Astrocyte (in vitro differentiated cells and primary cell): ENCODE data around the gene JMJD7. TPM values are rescaled to one million over a fixed set of nuclear protein-coding genes. Genes with fewer than 3 reads are reported as not detected.

ENCODE experiments used
- DNase-seq: peaks from one replicate; pipeline ENCODE4 v3.0.0-alpha.2; 2010; ENCODE audit warnings: low read depth
- FAIRE-seq: peaks from 2 replicates; lab custom pipeline; 2011; peaks lifted over from hg19 to GRCh38; lab: Jason Lieb, UNC
- H2AFZ ChIP-seq: 2 replicates; pipeline ENCODE4 v1.6.0; 2012; ENCODE audit warnings: low read depth, low read length, inconsistent platforms
- H3K27ac ChIP-seq: 2 replicates; pipeline ENCODE4 v1.5.1; 2011; ENCODE audit warnings: low read depth, low read length, inconsistent platforms
- H3K27me3 ChIP-seq: 2 replicates; pipeline ENCODE4 v1.6.0; 2011; ENCODE audit warnings: low read length, inconsistent platforms; ENCODE audit not compliant: insufficient read depth
- H3K36me3 ChIP-seq: 2 replicates; pipeline ENCODE4 v1.5.1; 2011; ENCODE audit warnings: low read length, inconsistent platforms; ENCODE audit not compliant: insufficient read depth
- H3K4me1 ChIP-seq: 2 replicates; pipeline ENCODE4 v1.5.1; 2011; ENCODE audit warnings: low read length, inconsistent platforms; ENCODE audit not compliant: insufficient read depth
- H3K4me2 ChIP-seq: 2 replicates; pipeline ENCODE4 v1.6.0; 2012; ENCODE audit warnings: low read length, inconsistent platforms
- H3K4me3 ChIP-seq: 2 replicates; pipeline ENCODE4 v1.5.1; 2011; ENCODE audit warnings: low read depth, mild to moderate bottlenecking, low read length, inconsistent platforms; ENCODE audit not compliant: insufficient read depth
- H3K79me2 ChIP-seq: 2 replicates; pipeline ENCODE4 v1.6.0; 2012; ENCODE audit warnings: mild to moderate bottlenecking, low read length, inconsistent platforms; ENCODE audit not compliant: insufficient read depth
- H3K9ac ChIP-seq: 2 replicates; pipeline ENCODE4 v1.6.0; 2012; ENCODE audit warnings: mild to moderate bottlenecking, low read length, inconsistent platforms
- H3K9me3 ChIP-seq: 2 replicates; pipeline ENCODE4 v1.5.1; 2012; ENCODE audit warnings: low read depth, mild to moderate bottlenecking, low read length, inconsistent platforms; ENCODE audit not compliant: insufficient read depth
- H4K20me1 ChIP-seq: 2 replicates; pipeline ENCODE4 v1.6.0; 2012; ENCODE audit warnings: low read length, inconsistent platforms; ENCODE audit not compliant: insufficient read depth
- H3K27ac Mint-ChIP-seq: one replicate; pipeline ENCODE4 v1.8.0; 2021; ENCODE audit warnings: mild to moderate bottlenecking, mixed read lengths; ENCODE audit not compliant: unreplicated experiment
- H3K27me3 Mint-ChIP-seq: one replicate; pipeline ENCODE4 v1.8.0; 2021; ENCODE audit warnings: low read depth, mixed read lengths; ENCODE audit not compliant: unreplicated experiment
- H3K36me3 Mint-ChIP-seq: one replicate; pipeline ENCODE4 v1.8.0; 2021; ENCODE audit warnings: low read depth, mixed read lengths; ENCODE audit not compliant: unreplicated experiment
- H3K4me1 Mint-ChIP-seq: one replicate; pipeline ENCODE4 v1.8.0; 2021; ENCODE audit warnings: low read depth, mixed read lengths; ENCODE audit not compliant: unreplicated experiment
- H3K4me3 Mint-ChIP-seq: one replicate; pipeline ENCODE4 v1.8.0; 2021; ENCODE audit warnings: mild to moderate bottlenecking, moderate library complexity, mixed read lengths; ENCODE audit not compliant: unreplicated experiment
- H3K9me3 Mint-ChIP-seq: one replicate; pipeline ENCODE4 v1.8.0; 2021; ENCODE audit warnings: mild to moderate bottlenecking, mixed read lengths; ENCODE audit not compliant: unreplicated experiment
- EZH2 ChIP-seq: IDR thresholded peaks from 2 replicates; pipeline ENCODE4 v1.6.1; 2012; ENCODE audit warnings: mild to moderate bottlenecking, low read length, inconsistent platforms; ENCODE audit not compliant: insufficient read depth
- total RNA-seq: library from RNA; stranded (reverse); gene quantifications from 2 replicates; pipeline ENCODE4 v1.2.1, GENCODE V29; 2021
- TF ChIP-seq, protein P1 (sequence below): IDR thresholded peaks from 2 replicates; pipeline ENCODE4 v1.5.1; 2011; ENCODE audit warnings: low read depth, mild to moderate bottlenecking, inconsistent platforms, low read length, moderate library complexity; ENCODE audit not compliant: insufficient read depth

Gene JMJD7
- total RNA-seq, 1 donor from 2014 or later = 7.6 TPM

DNA sequence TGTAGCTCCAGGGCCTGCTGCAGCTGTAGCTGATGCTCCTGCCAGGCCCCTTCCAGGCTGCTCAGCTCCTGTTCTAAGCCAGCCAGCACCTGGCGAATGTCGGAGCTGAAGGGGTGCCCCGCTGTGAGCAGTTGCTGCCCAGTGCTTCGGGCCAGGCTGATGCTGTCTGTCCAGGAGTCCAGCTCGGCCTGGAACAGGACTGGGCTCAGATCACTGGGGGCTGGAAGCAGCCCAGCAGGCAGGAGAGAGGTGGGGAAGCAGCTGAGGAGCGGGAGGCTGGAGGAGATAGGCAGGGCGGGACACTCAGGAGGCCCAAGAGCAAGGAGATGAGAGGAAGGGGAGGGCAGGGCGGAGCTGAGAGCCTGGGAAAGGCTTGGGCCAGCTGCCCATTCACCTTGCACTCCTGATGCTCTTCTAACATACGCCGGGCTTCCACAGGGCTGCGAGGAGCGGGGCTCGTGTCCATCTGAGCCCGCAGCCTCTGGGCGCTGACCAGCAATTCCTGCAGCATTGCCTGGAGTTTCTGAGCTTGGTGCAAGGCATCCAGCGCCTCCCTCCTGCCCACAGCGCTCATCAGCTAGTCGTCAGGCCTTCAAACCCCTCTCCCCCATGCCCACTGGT, 34.0 kb downstream of the JMJD7 start:
- H3K9me3 Mint-ChIP-seq = no peaks in the 10 kb centered on the region
- Histone ChIP-seq H3K9me3 (no peaks in the 10 kb centered on the region), H3K27ac (no peak overlapping the region), H3K4me1 (no peaks in the 10 kb centered on the region), H2AFZ (no peak overlapping the region), H4K20me1 (no peaks in the 10 kb centered on the region), H3K9ac (no peak overlapping the region), H3K4me2 (no peak overlapping the region), H3K27me3 (no peaks in the 10 kb centered on the region), H3K36me3 (no peaks in the 10 kb centered on the region), H3K79me2 (no peaks in the 10 kb centered on the region), H3K4me3 (no peak overlapping the region)
- peaks cover 10% of the 10 kb centered on the region for H3K36me3 Mint-ChIP-seq
- TF ChIP-seq, protein P1, sequence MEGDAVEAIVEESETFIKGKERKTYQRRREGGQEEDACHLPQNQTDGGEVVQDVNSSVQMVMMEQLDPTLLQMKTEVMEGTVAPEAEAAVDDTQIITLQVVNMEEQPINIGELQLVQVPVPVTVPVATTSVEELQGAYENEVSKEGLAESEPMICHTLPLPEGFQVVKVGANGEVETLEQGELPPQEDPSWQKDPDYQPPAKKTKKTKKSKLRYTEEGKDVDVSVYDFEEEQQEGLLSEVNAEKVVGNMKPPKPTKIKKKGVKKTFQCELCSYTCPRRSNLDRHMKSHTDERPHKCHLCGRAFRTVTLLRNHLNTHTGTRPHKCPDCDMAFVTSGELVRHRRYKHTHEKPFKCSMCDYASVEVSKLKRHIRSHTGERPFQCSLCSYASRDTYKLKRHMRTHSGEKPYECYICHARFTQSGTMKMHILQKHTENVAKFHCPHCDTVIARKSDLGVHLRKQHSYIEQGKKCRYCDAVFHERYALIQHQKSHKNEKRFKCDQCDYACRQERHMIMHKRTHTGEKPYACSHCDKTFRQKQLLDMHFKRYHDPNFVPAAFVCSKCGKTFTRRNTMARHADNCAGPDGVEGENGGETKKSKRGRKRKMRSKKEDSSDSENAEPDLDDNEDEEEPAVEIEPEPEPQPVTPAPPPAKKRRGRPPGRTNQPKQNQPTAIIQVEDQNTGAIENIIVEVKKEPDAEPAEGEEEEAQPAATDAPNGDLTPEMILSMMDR = no peak
- TF ChIP-seq EZH2 = no peak
- no peak for DNase-seq
- peaks cover 40% of the 10 kb centered on the region for H3K27me3 Mint-ChIP-seq
- FAIRE-seq = no peak
- H3K4me1 Mint-ChIP-seq = no peaks in the 10 kb centered on the region
- H3K27ac Mint-ChIP-seq = no peak overlapping the region
- H3K4me3 Mint-ChIP-seq = no peak overlapping the region

DNA sequence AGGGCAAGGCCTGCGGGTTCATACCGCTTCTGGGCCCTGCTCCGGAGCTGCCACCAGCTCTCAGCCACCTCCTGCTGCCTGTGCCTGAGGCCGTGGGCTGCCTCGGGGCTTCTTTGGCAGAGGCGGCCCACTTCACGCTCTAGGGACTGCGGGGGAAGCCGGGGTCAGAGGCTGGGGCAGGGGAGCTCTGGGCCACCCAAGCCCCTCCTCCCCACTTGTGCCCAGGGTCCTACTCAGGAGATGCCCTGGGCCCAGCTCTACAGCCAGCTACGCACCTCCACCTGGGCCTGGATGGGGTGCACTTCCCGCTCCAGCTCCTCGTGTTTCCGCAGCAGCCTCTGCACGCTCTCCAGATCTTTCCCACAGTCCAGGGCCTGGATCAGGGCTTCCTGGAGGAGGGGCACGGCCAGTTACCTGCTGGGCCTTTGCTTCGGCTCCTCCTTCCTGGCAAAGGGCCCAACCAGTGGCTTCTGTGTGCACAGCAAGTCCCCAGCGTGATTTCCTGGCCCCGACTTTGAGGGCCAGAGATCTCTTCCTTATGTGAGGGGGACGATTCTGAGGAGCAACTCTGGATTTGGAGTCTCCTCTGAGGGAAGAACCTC, 34.7 kb downstream of the JMJD7 start:
- no peak overlapping the region for H2AFZ ChIP-seq
- peaks cover 14% of the 10 kb centered on the region for H3K36me3 Mint-ChIP-seq
- TF ChIP-seq, protein P1 = no peak
- TF ChIP-seq EZH2 = no peak
- H3K4me3 Mint-ChIP-seq = no peak overlapping the region
- H3K27me3 ChIP-seq = no peaks in the 10 kb centered on the region
- peaks cover 4% of the 10 kb centered on the region for H3K9me3 Mint-ChIP-seq
- no peaks in the 10 kb centered on the region for H3K9me3 ChIP-seq
- H3K79me2 ChIP-seq = no peaks in the 10 kb centered on the region
- no peaks in the 10 kb centered on the region for H3K36me3 ChIP-seq
- no peak overlapping the region for H3K27ac ChIP-seq
- H3K4me2 ChIP-seq = no peak overlapping the region
- no peak overlapping the region for H3K27ac Mint-ChIP-seq
- no peaks in the 10 kb centered on the region for H3K4me1 Mint-ChIP-seq
- no peak overlapping the region for H3K4me3 ChIP-seq
- H3K27me3 Mint-ChIP-seq = peaks cover 46% of the 10 kb centered on the region
- no peaks in the 10 kb centered on the region for H4K20me1 ChIP-seq
- no peak overlapping the region for H3K9ac ChIP-seq
- FAIRE-seq = no peak
- no peaks in the 10 kb centered on the region for H3K4me1 ChIP-seq
- no peak for DNase-seq

DNA sequence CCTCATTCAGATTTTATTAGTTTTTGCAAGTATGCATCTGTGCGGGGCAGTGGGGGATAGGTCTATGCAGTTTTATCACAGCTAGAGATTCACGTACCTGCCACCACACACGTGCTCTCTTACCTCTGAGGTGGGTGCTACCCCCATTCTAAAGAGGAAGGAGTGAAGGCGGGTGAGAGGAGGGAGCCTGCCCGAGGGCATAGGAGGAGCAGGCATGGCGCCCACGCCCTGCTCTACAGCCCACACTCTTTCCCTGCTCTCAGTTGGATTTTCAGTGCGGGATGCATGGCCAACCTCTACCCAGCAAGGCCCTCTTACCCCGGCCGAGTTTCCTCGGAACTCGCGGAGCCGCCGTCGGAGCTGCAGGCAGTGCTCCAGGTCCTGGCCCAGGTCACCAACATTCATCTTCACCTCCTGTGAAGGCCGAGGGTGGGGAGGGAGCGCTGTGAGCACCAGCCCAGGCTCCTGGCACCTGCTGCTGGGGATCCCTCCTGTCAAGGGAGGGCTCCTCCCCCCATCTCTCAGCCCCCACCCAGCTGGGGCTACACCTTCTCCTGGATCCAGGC, 37.7 kb downstream of the JMJD7 start:
- no peak overlapping the region for H3K4me3 Mint-ChIP-seq
- peaks cover 4% of the 10 kb centered on the region for H3K27me3 ChIP-seq
- peaks cover 15% of the 10 kb centered on the region for H3K36me3 Mint-ChIP-seq
- no peak overlapping the region for H3K4me2 ChIP-seq
- TF ChIP-seq, protein P1 = no peak
- TF ChIP-seq EZH2 = no peak
- H3K4me1 Mint-ChIP-seq = no peaks in the 10 kb centered on the region
- FAIRE-seq = no peak
- no peak overlapping the region for H3K4me3 ChIP-seq
- no peaks in the 10 kb centered on the region for H3K79me2 ChIP-seq
- H3K9me3 Mint-ChIP-seq = peaks cover 4% of the 10 kb centered on the region
- peaks cover 8% of the 10 kb centered on the region for H3K4me1 ChIP-seq
- H3K27me3 Mint-ChIP-seq = peaks cover 47% of the 10 kb centered on the region
- no peaks in the 10 kb centered on the region for H3K36me3 ChIP-seq
- H2AFZ ChIP-seq = no peak overlapping the region
- H3K9ac ChIP-seq = no peak overlapping the region
- DNase-seq = no peak
- no peak overlapping the region for H3K27ac Mint-ChIP-seq
- H3K27ac ChIP-seq = no peak overlapping the region
- H4K20me1 ChIP-seq = peaks cover 14% of the 10 kb centered on the region
- H3K9me3 ChIP-seq = no peaks in the 10 kb centered on the region
